VCaP (cell line): ENCODE measurements around the gene TAS2R1.

ENCODE experiments used
- H3K27ac ChIP-seq: fragments of 450-650 bp; 2 replicates; pipeline ENCODE4 v1.5.1; 2017
- TF ChIP-seq, protein P1 (sequence below): fragments of 450-650 bp; conservative IDR thresholded peaks from 2 replicates; pipeline ENCODE4 v1.5.1; 2017; ENCODE audit warnings: mild to moderate bottlenecking, moderate library complexity

Gene TAS2R1

DNA sequence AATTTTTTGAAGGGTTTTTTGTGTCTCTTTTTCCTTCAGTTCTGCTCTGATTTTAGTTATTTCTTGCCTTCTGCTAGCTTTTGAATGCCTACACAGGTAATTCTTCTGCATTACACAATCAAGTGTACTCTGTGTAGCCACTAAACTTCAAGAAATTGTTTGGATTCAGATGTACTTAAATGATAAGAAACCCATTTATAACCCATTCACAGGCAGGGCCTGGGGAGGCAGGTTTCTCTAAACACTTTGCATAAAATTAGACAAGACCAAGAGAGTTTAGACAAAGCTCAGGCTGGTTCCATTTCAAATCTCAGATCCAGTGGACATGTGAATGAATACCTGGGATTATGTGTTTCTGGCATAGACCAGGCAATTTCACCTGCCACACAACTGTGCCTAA is 43.0 kb downstream of the TAS2R1 start:
- H3K27ac ChIP-seq: peak overlapping the region; percentile 8; the same call in 1 of the 2 replicates
- TF ChIP-seq, protein P1, sequence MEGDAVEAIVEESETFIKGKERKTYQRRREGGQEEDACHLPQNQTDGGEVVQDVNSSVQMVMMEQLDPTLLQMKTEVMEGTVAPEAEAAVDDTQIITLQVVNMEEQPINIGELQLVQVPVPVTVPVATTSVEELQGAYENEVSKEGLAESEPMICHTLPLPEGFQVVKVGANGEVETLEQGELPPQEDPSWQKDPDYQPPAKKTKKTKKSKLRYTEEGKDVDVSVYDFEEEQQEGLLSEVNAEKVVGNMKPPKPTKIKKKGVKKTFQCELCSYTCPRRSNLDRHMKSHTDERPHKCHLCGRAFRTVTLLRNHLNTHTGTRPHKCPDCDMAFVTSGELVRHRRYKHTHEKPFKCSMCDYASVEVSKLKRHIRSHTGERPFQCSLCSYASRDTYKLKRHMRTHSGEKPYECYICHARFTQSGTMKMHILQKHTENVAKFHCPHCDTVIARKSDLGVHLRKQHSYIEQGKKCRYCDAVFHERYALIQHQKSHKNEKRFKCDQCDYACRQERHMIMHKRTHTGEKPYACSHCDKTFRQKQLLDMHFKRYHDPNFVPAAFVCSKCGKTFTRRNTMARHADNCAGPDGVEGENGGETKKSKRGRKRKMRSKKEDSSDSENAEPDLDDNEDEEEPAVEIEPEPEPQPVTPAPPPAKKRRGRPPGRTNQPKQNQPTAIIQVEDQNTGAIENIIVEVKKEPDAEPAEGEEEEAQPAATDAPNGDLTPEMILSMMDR: no peak

GRCh38 chr5:9582406-9582805 is 47.7 kb downstream of the TAS2R1 start:
- TF ChIP-seq, protein P1: no peak
- no peak overlapping the region for H3K27ac ChIP-seq
